Measurements from ENCODE around the gene UGDH.
"Not testable (repeated sequence)": the region's sequence is repeated elsewhere in the genome, so short reads cannot be mapped to it uniquely, and the experiment has no call there.

Gene UGDH

DNA sequence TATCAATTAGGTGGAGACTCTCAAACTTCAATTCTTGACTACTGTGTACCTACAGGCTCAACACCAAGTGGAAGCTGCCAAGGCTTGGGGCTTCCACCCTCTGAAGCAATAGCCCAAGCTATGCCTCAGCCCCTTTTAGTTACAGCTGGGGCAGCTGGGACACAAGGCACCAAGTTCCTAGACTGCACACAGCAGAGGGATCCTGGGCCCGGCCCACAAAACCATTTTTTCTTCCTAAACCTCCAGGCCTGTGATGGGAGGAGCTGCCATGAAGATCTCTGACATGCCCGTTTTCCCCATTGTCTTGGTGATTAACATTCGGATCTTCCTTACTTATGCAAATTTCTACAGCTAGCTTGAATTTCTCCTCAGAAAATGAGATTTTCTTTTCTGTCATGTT lies 3.4 kb upstream of the UGDH start:
- no peak for DNase-seq (ENCODE audit: insufficient read length, low spot score)
- no peak for FAIRE-seq

DNA sequence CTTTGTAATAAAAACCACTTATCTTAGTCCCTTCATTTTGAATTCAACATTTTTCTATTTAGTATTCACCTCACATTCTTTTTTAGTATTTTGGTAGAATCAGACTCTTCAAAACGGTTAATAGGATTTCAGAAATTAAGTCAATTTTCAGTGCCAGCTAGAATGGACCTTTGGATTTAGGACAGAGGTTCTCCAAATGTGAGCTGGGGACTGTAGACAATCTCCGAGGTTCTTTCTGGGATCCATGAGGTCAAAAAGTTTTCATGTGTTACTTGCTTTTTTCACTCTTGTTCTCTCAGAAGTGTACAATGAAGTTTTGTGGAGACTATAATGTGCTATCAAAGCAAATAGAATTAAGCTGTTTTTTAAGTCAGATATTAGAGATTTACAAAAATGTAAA lies 2.3 kb upstream of the UGDH start:
- DNase-seq (ENCODE audit: insufficient read length, low spot score) = no peak
- no peak for FAIRE-seq

DNA sequence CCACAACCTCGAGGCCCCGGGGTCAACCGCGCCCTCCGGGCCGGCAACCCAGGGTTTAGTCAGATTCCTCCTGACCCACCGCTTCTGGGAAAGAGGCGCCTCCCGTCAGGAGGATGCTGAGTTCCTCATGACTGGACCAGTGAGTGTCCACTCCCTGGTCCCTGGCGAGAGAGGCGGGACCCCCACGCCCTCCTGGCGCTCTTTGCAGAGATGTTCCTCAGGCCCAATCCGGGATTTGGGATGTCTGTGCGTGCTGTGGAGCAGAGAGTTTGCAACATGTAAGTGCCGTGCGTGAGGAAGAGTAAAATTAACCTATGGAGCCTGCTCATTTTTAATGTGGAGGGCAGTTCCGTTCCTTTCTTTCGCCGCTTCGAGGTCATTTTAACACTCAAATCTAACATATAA lies 824 bp upstream of the UGDH start:
- no peak for FAIRE-seq
- no peak for DNase-seq (ENCODE audit: insufficient read length, low spot score)

DNA sequence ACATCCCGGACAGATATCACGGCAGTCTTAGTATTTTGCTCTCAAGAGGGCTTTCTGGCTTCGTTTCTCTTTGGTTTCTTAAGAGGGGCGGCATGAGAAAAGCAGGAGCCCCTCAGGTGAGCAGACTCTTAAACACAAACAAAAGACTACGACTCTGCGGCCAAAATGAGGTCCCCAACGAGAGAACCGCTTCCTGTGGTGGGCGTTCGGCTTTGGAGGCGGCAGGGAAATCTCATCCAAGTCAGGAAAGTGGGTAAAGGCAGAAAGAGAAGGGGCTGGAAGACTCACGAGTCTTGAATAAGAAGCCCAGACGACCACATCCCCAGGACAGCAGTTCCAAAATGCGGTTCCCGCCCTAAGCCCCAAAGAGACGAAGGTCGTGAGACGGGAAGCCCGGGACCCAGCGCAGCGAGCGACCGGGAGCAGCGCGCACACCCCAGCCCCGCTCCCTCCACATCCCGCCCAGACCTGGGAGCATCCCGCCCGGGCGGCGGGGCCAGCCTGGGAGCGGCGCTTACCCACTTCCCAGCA lies 409 bp downstream of the UGDH start:
- FAIRE-seq (peak; percentile 62), DNase-seq (ENCODE audit: insufficient read length, low spot score) (peak; percentile 15)

DNA sequence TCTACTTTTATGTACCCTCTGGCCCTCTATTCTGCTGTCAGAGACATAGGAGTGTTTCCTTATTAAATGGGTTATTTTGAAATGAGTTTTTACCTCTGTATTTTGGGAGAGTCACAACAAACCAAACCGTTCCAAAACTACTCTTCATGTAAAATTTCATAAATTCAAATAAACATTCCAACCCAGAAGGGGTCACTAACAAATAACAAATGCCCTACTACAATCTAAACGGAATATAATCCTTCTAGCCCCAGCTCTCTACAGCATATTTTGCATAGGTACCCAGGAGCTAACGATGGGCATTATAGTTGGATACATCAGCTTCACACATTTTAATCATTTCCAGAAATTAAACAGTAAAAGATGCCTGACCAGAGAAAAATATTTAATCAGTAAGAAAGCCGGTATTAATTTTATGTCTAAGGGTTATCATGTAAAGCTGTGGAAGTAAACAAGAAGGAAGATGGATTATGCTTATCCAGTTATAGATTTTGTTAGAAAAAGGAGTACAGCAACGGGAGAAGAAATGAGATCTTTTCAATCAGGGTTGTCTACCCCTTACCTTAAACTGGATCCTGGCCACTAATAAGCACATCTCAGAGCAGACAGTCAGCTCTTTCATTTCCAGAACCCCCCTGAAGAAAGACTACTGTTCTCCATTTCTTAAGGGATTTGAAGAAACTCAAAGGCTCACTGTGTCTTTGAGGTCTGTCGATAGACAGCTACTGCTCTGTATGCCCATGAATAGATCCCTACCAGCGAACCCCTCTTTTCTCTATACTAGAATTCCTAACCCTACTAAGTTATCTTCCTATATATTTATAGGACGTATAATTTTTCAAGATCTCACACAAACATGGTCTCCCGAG lies 1.2 kb downstream of the UGDH start:
- FAIRE-seq (peak; percentile 48), DNase-seq (ENCODE audit: insufficient read length, low spot score) (peak; percentile 13)

DNA sequence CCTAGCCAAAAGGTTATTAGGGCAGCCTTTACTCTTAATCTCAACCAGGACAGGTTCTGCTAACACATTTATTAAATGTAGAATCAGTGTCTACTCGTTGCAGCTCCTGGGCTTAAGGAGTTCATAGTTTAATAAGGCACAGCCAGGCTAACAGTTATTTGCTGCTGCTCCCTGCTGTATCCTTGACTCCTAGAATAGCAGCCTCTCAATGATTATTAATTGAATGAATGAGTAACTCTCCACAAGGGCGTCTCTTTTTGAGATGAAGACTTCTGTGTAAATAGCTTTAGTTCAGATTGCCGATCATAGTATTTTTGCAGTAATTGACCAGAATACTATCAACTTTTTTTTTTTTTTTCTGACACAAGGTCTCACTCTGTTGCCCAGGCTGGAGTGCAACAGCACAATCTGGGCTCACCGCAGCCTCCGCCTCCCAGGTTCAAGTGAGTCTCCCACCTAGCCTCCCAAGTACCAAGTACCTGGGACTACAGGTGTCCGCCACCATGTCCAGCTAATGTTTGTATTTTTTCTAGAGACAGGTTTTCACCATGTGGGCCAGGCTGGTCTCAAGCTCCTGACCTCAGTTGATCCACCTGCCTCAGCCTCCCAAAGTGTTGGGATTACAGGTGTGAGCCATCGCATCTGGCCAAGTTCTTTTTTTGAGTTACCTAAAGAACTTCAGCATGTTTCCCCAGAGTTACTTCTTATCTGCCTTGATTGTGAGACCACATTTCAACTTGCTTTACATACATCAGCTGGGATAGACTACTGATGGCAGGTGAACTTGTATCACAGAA lies 2.9 kb downstream of the UGDH start:
- FAIRE-seq (no peak), DNase-seq (ENCODE audit: insufficient read length, low spot score) (no peak)

DNA sequence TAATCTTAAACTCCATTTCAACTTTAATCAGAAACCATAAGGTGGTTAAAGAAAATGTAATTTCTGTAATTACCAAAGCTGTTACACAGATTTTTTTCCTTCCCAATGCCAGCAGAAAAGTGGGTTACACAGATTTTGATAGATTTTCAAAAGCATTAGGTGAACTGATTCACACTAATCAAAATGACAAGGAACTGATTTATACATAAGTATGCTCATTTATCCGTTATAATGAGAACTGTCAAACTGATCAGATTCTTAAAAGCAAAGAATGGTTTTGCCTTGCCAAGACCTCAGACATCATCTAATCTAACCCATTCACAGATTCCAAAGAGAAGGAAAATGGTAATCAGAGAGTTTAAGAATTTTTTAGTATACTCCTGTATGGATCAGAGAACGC lies 5.2 kb downstream of the UGDH start:
- no peak for DNase-seq (ENCODE audit: insufficient read length, low spot score)
- no peak for FAIRE-seq

DNA sequence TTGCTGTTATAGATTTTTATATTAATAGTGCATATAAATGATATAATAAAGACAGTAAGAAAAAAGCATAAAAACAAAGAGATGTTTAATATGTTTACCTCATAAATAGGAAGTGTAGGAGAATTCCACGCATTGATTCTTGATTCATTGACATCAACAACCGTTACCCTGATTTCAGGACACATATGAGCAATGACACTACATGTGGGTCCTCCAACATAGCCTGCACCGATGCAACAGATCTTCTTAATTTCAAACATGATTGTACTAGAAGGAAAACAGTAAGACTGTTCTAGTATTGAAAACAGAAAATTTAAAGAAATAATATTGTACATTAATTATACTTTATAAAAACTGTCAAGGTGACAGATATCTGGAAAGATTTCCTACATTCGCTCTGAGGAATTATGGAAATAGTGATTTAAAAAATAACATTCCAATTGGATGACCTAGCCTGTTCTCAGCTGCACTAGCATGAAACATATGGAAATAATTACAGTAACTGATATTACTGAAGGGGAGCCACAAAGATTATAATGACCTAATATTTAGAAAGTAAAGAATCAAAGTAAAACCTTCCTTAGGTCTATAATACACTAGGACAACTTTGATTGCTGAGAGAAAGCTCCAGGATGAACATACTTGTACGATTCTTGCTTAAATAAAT lies 5.9 kb downstream of the UGDH start:
- FAIRE-seq (no peak), DNase-seq (ENCODE audit: insufficient read length, low spot score) (no peak)

DNA sequence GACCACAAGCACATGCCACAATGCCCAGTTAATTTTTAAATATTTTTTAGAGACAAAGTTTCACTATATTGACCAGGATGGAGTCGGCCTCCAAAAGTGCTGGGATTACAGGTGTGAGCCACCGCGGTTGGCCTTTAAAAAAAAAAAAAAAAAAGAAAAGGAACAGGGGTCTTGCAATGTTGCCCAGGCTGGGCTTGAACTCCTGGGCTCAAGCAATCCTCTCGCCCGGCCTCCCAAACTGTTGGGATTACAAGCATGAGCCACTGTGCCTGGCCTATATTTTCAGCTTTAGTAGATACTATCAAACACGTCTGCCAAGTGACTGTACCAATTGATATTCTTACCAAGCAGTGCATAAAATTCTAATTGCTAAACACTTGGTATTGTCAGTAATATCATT lies 8.8 kb downstream of the UGDH start:
- FAIRE-seq = no peak
- no peak for DNase-seq (ENCODE audit: insufficient read length, low spot score)

DNA sequence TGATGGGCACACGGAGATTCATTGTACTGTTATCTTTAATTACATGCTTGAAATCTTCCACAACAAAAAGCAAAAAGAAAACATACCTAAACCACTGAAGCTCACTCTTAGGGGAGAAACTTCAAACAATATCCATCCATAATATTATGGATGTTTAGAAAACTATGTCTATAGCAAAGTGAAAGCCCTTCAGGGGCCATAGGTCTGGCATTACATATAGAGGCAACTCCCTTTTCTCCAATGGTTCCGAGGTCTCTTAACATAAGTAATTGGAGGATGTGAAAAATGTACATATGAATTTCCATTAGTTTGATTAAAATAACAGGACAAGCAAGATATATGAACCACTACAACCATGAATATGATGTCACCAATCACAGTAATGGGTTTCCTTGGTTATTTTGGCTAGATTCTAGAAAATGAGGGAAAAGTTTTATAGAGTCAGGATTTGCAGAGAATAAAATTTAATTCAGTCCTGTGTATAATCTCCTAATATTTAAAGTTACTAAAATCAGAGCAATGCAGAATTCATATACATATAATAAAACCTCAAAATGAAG lies 10.8 kb downstream of the UGDH start:
- FAIRE-seq (no peak), DNase-seq (ENCODE audit: insufficient read length, low spot score) (no peak)

DNA sequence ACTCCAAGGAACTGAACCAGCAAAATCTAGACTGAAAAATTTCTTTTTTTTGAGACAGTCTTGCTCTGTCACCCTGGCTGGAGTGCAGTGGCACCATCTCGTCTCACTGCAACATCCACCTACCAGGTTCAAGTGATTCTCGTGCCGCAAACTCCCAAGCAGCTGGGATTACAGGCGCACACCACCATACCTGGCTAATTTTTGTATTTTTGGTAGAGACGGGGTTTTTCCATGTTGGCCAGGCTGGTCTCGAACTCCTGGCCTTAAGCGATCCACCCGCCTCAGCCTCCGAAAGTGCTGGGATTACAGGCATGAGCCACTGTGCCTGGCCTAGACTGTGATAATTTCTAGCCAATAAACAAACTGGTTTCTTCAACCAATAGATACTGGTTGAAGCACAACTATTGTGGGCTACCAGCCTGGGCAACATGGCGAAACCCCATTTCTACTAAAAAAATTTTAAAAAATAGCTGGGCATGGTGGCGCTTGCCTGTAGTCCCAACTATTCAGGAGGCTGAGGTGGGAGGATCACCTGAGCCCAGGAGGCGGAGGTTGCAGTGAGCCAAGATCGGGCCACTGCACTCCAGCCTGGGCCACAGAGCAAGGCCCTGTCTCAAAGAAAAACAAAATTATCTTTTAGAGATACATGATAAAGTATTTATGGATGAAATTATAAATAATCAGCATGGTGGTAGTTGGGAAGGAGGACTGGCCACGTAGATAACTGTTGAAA lies 11.4 kb downstream of the UGDH start:
- not testable (repeated sequence) for FAIRE-seq; DNase-seq (ENCODE audit: insufficient read length, low spot score)

DNA sequence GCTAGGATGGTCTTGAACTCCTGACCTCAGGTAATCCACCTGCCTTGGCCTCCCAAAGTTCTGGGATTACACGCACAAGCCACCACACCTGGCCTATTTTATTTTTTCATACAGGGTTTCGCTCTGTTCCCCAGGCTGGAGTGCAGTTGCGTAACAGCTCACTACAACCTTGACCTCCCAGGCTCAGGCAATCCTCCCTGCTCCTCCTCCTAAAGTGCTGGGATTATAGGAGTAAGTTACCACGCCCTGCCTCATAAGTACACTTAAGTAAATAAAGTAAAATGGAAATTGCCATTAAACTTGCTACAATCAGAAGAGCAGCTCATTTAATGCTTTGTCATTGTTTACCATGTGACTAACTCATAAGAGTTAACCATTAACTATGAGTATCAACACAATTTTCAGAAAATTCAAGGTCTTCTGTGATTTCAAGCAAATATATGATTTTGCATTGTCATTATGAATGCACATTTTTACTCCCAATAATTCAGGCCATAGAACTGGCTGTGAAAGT lies 12.3 kb downstream of the UGDH start:
- DNase-seq (ENCODE audit: insufficient read length, low spot score) (no peak), FAIRE-seq (peak; percentile 81)

DNA sequence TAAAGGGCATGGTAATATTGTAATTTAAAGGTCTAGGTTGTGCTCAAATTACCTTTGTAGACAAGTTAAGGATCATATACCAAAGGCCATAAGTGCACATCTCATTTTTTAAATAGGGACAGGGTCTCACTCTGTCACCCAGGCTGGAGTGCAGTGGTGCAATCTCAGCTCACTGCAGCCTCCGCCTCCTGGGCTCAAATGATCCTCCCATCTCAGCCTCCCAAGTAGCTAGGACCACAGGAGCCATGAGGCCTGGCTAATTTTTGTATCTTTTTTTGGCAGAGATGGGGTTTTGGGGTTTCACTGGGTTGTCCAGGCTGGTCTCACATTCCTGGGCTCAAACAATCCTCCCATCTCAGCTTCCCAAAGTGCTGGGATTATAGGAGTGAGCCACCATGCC lies 13.0 kb downstream of the UGDH start:
- not testable (repeated sequence) for DNase-seq (ENCODE audit: insufficient read length, low spot score); FAIRE-seq

DNA sequence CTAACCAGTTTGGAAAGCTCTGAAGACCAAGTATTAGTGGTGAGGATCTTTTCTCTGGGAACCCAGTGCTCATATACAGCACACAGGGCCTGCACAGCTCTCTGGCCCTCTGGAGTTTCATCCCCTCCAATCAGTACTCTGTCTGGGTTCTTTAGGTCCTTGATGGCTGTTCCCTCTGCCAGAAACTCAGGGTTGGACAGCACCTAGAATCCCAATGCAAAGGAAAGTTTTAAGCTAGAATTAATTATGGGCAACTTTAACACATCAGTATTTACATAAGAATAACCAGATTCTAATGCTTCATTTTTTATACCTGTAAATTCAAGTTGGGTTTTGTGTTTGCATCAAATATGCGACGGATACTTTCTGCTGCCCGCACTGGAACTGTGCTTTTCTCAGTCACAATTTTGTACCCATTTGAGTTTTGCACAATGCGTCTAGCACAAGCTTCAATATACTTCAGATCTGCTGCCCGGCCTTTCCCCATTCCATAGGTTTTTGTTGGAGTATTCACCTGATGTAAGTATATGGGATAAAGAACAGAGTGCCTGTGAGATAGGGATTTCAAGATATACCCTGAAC lies 16.8 kb downstream of the UGDH start:
- no peak for FAIRE-seq
- DNase-seq (ENCODE audit: insufficient read length, low spot score) = no peak

DNA sequence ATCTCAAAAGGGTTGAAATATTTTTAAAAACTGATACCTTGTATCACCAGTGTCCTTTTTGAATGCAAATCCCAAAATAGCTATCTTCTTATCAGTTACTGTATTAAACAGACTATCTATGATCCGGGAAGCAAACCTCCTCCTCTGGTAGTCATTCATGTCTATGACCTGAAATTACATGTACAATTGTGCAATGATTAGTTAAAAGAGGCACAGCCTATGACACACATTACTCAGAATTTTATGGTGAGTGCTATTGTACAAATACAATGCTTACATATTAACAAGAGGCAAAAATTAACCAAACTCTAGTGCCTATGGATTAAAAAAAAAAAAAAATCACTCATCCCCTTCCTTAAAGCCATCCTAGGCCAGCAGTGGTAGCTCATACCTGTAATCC lies 21.7 kb downstream of the UGDH start:
- FAIRE-seq = no peak
- DNase-seq (ENCODE audit: insufficient read length, low spot score) = no peak

DNA sequence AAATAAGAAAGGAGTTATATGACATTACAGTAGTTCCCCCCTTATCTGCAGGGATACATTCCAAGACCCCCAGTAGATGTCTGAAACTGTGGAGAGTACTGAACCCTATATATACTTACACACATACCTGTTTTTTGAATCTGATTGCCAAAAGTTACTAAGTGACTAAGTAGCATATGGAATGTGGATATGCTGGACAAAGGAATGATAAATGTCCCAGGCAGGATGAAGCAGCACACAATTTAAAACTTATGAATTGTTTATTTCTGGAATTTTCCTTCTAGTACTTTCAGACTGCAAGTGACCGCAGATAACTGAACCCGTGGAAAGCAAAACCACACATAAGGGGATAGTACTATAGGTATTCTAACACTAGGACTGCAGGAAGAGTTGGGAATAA lies 22.7 kb downstream of the UGDH start:
- no peak for DNase-seq (ENCODE audit: insufficient read length, low spot score)
- FAIRE-seq = no peak

DNA sequence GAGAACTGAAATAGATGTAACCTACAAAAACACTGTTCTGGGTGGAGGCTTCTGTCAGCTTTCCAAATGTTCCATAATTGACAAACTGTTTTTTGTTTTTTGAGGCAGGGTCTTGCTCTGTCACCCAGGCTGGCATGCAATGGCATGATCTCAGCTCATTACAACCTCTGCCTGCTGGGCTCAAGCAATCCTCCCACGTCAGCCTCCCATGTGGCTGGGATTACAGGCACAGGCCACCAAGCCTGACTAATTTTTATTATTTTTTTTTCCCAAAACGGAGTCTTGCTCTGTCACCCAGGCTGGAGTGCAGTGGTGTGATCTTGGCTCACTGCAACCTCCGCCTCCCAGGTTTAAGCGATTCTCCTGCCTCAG lies 24.6 kb downstream of the UGDH start:
- DNase-seq (ENCODE audit: insufficient read length, low spot score); FAIRE-seq: not testable (repeated sequence)

DNA sequence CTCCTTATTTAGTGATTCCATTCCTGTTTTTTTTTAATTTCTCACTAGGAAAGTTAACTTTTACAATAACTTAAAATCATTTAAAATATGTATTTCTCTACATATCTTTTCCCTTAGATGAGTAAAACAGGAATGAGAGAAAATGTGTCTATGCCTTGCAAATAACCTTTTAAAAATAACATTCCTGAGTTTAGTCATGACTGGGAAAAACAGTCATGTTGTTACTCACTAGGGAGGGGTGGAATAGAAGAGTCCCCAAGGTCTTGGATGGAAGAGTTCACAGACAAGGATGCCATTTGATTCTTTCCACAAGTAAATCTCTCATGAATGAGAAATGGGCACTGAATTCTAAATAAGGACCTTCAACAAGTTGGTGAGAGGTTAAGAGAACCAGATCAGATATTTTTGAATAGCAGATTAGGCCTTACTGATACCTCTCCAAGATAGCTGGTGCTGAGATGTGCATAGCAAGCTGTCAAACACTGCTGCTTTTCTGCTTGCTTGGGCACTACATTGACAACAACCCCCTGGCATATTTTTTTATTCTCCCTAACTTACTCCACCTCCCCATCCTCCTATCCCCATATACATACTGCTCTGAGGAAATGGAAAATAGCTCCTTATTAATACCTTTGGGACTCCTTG lies 25.1 kb downstream of the UGDH start:
- FAIRE-seq (peak; percentile 52), DNase-seq (ENCODE audit: insufficient read length, low spot score) (no peak)

DNA sequence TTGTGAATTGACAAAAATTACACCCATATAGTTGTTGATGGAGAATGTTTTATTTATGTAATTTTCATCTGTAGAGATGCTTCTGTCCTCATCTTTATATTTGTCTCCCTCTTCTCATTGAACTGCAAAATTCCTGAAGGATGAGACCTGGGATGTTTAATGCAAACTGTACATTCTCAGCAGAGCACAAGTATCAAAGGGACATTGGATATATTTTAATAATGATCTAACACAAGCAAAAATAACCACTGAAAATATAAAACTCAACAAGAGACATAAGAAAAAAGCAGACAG lies 28.6 kb downstream of the UGDH start:
- DNase-seq (ENCODE audit: insufficient read length, low spot score) (no peak), FAIRE-seq (no peak)
